ENCODE measurements around the gene FAM163A. TPM values are rescaled to one million over a fixed set of nuclear protein-coding genes. Genes with fewer than 3 reads are reported as not detected.

Gene FAM163A
- 0.26 TPM in 1 of 2 replicates, not detected in the other for total RNA-seq

DNA sequence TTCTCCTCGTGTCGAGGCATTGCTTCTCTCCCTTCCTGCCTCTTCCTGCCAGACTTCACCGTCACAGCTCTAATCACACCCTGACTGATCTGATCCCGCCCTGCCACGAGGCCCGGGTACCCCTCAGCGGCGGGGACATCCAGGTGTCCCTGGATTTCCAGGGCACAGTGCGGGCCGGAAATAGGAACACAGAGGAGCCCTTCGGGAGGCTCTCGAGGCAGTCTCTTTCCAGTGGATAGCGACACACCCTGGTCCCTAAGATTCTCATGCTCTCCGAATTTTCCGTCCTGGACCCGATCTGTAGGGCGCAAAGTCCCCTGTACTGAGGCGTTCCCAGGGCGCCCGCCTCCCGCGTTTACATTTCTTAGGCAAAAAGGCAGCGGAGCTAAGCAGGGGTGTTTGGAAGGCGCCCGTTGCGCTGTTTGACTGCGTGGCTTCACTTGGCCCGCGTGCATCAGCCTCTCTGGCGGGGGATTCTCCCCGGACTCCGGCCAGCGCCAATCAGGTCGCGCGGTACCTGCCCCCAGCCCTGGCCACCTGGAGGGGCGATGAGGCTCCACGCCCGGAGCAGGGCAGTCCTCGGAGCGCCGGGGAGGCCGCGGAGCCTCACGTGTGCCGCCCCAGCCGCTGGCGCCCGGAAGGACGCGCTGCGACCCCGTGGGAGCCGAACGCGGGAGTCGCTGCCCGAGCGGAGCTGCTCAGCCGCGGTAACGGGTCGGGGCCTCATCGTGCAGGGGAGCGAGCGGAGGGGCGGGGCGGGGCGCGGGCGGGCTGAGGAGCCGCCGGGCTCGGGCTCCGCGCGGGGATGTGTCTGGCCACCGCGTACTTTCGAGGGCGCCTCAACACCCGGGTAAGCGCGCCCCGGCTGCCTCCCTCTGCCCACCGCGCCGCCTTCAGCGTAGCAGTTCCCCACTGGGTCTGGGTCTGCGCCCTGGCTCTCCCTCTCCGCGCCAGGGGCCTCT, at the start of gene FAM163A:
Gene FAM163A (plus strand): TSS at position 575 of the 962 bp plus-strand sequence. CDS start 69,807 bp downstream, outside the sequence.

Other genes starting within 250 kb of the FAM163A start
- not detected in 2 replicates for gene NPHS2, start 167.3 kb upstream of the FAM163A start, total RNA-seq
- gene TDRD5, start 151.5 kb upstream of the FAM163A start, total RNA-seq = under 0.01 TPM in 1 of 2 replicates, not detected in the other
- 66.4 and 67.1 TPM in 2 replicates for gene TOR1AIP2, start 134.5 kb downstream of the FAM163A start, total RNA-seq
- gene TOR1AIP1, start 139.0 kb downstream of the FAM163A start, total RNA-seq = 38.9 and 58.8 TPM in 2 replicates
- 25.6 and 39.2 TPM in 2 replicates for gene CEP350, start 211.5 kb downstream of the FAM163A start, total RNA-seq

Data from epithelial cell of alveolus of lung (primary cell).